Measurements from ENCODE around the gene SRP68. TPM values are rescaled to one million over a fixed set of nuclear protein-coding genes. Genes with fewer than 3 reads are reported as not detected.
"Not testable (repeated sequence)": the region's sequence is repeated elsewhere in the genome, so short reads cannot be mapped to it uniquely, and the experiment has no call there.

SRP68 gene
- total RNA-seq, 4 donors from 2014 or later = 51.5 to 58.6 (median 53.5) TPM

- DNase-seq (ENCODE audit: low spot score in 2 of 2) = no peak
- H3K4me1 ChIP-seq = peaks cover 0 to 26% (median 4%) of the 10 kb centered on the region in 4 donors
- no peak overlapping the region for H3K4me3 ChIP-seq
- no peak overlapping the region for H3K27ac ChIP-seq
- no peaks in the 10 kb centered on the region for H3K27me3 ChIP-seq
- peaks cover 3 to 87% (median 42%) of the 10 kb centered on the region in 3 donors for H3K36me3 ChIP-seq
- TF ChIP-seq POLR2A (IDR thresholded peaks at IDR 0.05) (no peak), CTCF (IDR thresholded peaks at IDR 0.05) (no peak), EP300 (IDR thresholded peaks at IDR 0.05) (no peak)
- no peaks in the 10 kb centered on the region for H3K9me3 ChIP-seq
- WGBS, 2 donors = 80 to 90% methylated on average over 4 of the region's 4 CpGs
These were observed 6.5 kb downstream of the SRP68 start for GRCh38 chr17:76065775-76066174.

- no peak overlapping the region for H3K4me3 ChIP-seq
- no peak for DNase-seq (ENCODE audit: low spot score in 2 of 2)
- H3K4me1 ChIP-seq = peaks cover 0 to 11% (median 0%) of the 10 kb centered on the region in 4 donors
- H3K27ac ChIP-seq = no peak overlapping the region
- no peaks in the 10 kb centered on the region for H3K27me3 ChIP-seq
- WGBS, 2 donors = 89 to 91% methylated on average over 15 of the region's 15 CpGs
- TF ChIP-seq EP300 (IDR thresholded peaks at IDR 0.05) = no peak
- TF ChIP-seq CTCF (IDR thresholded peaks at IDR 0.05) = no peak
- TF ChIP-seq POLR2A (IDR thresholded peaks at IDR 0.05) = no peak
- H3K36me3 ChIP-seq = peaks cover 3 to 96% (median 51%) of the 10 kb centered on the region in 3 donors
- H3K9me3 ChIP-seq = no peaks in the 10 kb centered on the region
These were observed 8.3 kb downstream of the SRP68 start for GRCh38 chr17:76063875-76064546.

GRCh38 chr17:76058264-76058663 lies 14.1 kb downstream of the SRP68 start:
- H3K27me3 ChIP-seq; H3K9me3 ChIP-seq; H3K27ac ChIP-seq; DNase-seq (ENCODE audit: low spot score in 2 of 2); H3K4me1 ChIP-seq; H3K4me3 ChIP-seq: not testable (repeated sequence)
- H3K36me3 ChIP-seq = peaks cover 6 to 96% (median 44%) of the 10 kb centered on the region in 3 donors
- WGBS, 2 donors = 75 to 93% methylated on average over 6 of the region's 6 CpGs

- TF ChIP-seq EP300 (IDR thresholded peaks at IDR 0.05) = no peak
- no peak for TF ChIP-seq CTCF (IDR thresholded peaks at IDR 0.05)
- TF ChIP-seq POLR2A (IDR thresholded peaks at IDR 0.05) = no peak
- H3K4me1 ChIP-seq = peaks cover 0 to 7% (median 0%) of the 10 kb centered on the region in 4 donors
- 88 to 90% methylated on average over 3 of the region's 3 CpGs for WGBS, 2 donors
- no peak overlapping the region for H3K27ac ChIP-seq
- H3K36me3 ChIP-seq = peaks cover 6 to 100% (median 42%) of the 10 kb centered on the region in 3 donors
- H3K27me3 ChIP-seq = no peaks in the 10 kb centered on the region
- no peak overlapping the region for H3K4me3 ChIP-seq
- no peaks in the 10 kb centered on the region for H3K9me3 ChIP-seq
- DNase-seq (ENCODE audit: low spot score in 2 of 2) = no peak
These were observed 15.4 kb downstream of the SRP68 start for GRCh38 chr17:76056882-76057281.

GRCh38 chr17:76054112-76054476 lies 18.2 kb downstream of the SRP68 start:
- TF ChIP-seq CTCF (IDR thresholded peaks at IDR 0.05) (no peak), EP300 (IDR thresholded peaks at IDR 0.05) (no peak), POLR2A (IDR thresholded peaks at IDR 0.05) (no peak)
- no peaks in the 10 kb centered on the region for H3K27me3 ChIP-seq
- H3K27ac ChIP-seq = no peak overlapping the region
- peaks cover 0 to 7% (median 0%) of the 10 kb centered on the region in 4 donors for H3K4me1 ChIP-seq
- DNase-seq (ENCODE audit: low spot score in 2 of 2) = no peak
- no peak overlapping the region for H3K4me3 ChIP-seq
- 96 to 97% methylated on average over 4 of the region's 4 CpGs for WGBS, 2 donors
- H3K9me3 ChIP-seq = no peaks in the 10 kb centered on the region
- H3K36me3 ChIP-seq = peaks cover 3 to 100% (median 36%) of the 10 kb centered on the region in 3 donors
